NCI-H748 (cell line): ENCODE data around the gene SH3RF1.
A peak's percentile ranks its signal among the peaks of the same experiment; 100 is the strongest.
"Not testable (repeated sequence)": the region's sequence is repeated elsewhere in the genome, so short reads cannot be mapped to it uniquely, and the experiment has no call there.

ENCODE experiments used
- DNase-seq: peaks from one replicate; lab custom pipeline; 2025; ENCODE audit not compliant: unreplicated experiment; lab: John Stamatoyannopoulos, UW

Gene SH3RF1

GRCh38 chr4:169202878-169203277, 67.9 kb downstream of the SH3RF1 start:
- no peak for DNase-seq

- no peak for DNase-seq
These were observed 68.5 kb downstream of the SH3RF1 start for GRCh38 chr4:169202145-169202699.

- DNase-seq = no peak
These were observed 69.3 kb downstream of the SH3RF1 start for GRCh38 chr4:169201222-169202144.

GRCh38 chr4:169200361-169201030, 70.3 kb downstream of the SH3RF1 start:
- no peak for DNase-seq

- no peak for DNase-seq
These were observed 71.6 kb downstream of the SH3RF1 start for GRCh38 chr4:169199184-169199583.

- DNase-seq = no peak
These were observed 72.6 kb downstream of the SH3RF1 start for GRCh38 chr4:169198167-169198566.

- DNase-seq = not testable (repeated sequence)
These were observed 73.5 kb downstream of the SH3RF1 start for GRCh38 chr4:169197206-169197605.

GRCh38 chr4:169195032-169195431, 75.7 kb downstream of the SH3RF1 start:
- DNase-seq = no peak

- not testable (repeated sequence) for DNase-seq
These were observed 80.8 kb downstream of the SH3RF1 start for GRCh38 chr4:169189968-169190367.

GRCh38 chr4:169189372-169189771, 81.4 kb downstream of the SH3RF1 start:
- no peak for DNase-seq

- no peak for DNase-seq
These were observed 82.6 kb downstream of the SH3RF1 start for GRCh38 chr4:169188204-169188603.

- DNase-seq = no peak
These were observed 85.4 kb downstream of the SH3RF1 start for GRCh38 chr4:169185133-169185956.

- DNase-seq = no peak
These were observed 86.1 kb downstream of the SH3RF1 start for GRCh38 chr4:169184686-169185085.

GRCh38 chr4:169184236-169184635, 86.5 kb downstream of the SH3RF1 start:
- no peak for DNase-seq

- DNase-seq = no peak
These were observed 87.2 kb downstream of the SH3RF1 start for GRCh38 chr4:169183581-169183980.

- DNase-seq = peak; percentile 66
These were observed 90.9 kb downstream of the SH3RF1 start for GRCh38 chr4:169179609-169180521.

- DNase-seq = not testable (repeated sequence)
These were observed 92.7 kb downstream of the SH3RF1 start for GRCh38 chr4:169178092-169178491.

- no peak for DNase-seq
These were observed 95.3 kb downstream of the SH3RF1 start for GRCh38 chr4:169175476-169175875.

- no peak for DNase-seq
These were observed 95.7 kb downstream of the SH3RF1 start for GRCh38 chr4:169175035-169175434.

- peak; percentile 14 for DNase-seq
These were observed 96.5 kb downstream of the SH3RF1 start for GRCh38 chr4:169174247-169174646.
